ENCODE measurements around the gene ZNF396. TPM values are rescaled to one million over a fixed set of nuclear protein-coding genes. Genes with fewer than 3 reads are reported as not detected.
A peak's percentile ranks its signal among the peaks of the same experiment; 100 is the strongest.

ZNF396 gene
- total and polyA plus RNA-seq, 9 of the 15 experiments (the other 6 are each of a cell fraction or from before 2014, with no cell fraction given): 0.73 to 2.3 (median 1.9) TPM

GRCh38 chr18:35343936-35344735 lies 33.0 kb downstream of the ZNF396 start, which contains the start of gene ZNF24 (continued):
- TF ChIP-seq ZBTB11 (CRISPR knock-in tag; IDR thresholded peaks at IDR 0.05): peak in 1 of 3 experiments; percentile 79; a peak in 2 of 6 replicates
- TF ChIP-seq SMAD2 (IDR thresholded peaks at IDR 0.05; ENCODE audit: low read depth, low read length): no peak
- peak; percentile 84 for TF ChIP-seq RBM22 (IDR thresholded peaks at IDR 0.05; ENCODE audit: low read depth, low read length, poor library complexity, severe bottlenecking)
- peak; percentile 7 for TF ChIP-seq ASH1L (IDR thresholded peaks at IDR 0.05; ENCODE audit: borderline replicate concordance, low read depth, partially characterized antibody)
- no peak for TF ChIP-seq NFE2L1 (tag; IDR thresholded peaks at IDR 0.05; ENCODE audit: borderline replicate concordance, low read depth)
- no peak for TF ChIP-seq ZFP36 (IDR thresholded peaks at IDR 0.05; ENCODE audit: low read depth, low read length, partially characterized antibody)
- TF ChIP-seq HNRNPUL1 (IDR thresholded peaks at IDR 0.05; ENCODE audit: low read length): no peak
- TF ChIP-seq ZFP30 (CRISPR knock-in tag; IDR thresholded peaks at IDR 0.05; ENCODE audit: borderline replicate concordance): no peak
- TF ChIP-seq FOXJ2 (tag; IDR thresholded peaks at IDR 0.05): peak; percentile 84
- TF ChIP-seq HDAC6 (IDR thresholded peaks at IDR 0.05; ENCODE audit: low read depth, low read length): no peak
- peak; percentile 84 for TF ChIP-seq ZNF76 (CRISPR knock-in tag; IDR thresholded peaks at IDR 0.05; ENCODE audit: borderline replicate concordance)
- TF ChIP-seq HMBOX1 (IDR thresholded peaks at IDR 0.05): no peak
- TF ChIP-seq FOXP1 (CRISPR knock-in tag; IDR thresholded peaks at IDR 0.05): 0 out of 2 replicates have a peak, but pooled peaks have one; percentile 2
- 0 out of 2 replicates have a peak, but pooled peaks have one; percentile 28 for TF ChIP-seq MAX (CRISPR knock-in tag; IDR thresholded peaks at IDR 0.05)
- no peak for TF ChIP-seq NR2F6 (CRISPR knock-in tag; IDR thresholded peaks at IDR 0.05)
- TF ChIP-seq TFE3 (CRISPR knock-in tag; IDR thresholded peaks at IDR 0.05): no peak
- TF ChIP-seq KLF1 (tag; IDR thresholded peaks at IDR 0.05): no peak
- no peak; the same call in 1 of the 2 replicates for TF ChIP-seq ZBTB7A (IDR thresholded peaks at IDR 0.05; ENCODE audit: borderline replicate concordance, control insufficient read depth, low read depth, low read length)
- TF ChIP-seq USF1 (CRISPR knock-in tag; IDR thresholded peaks at IDR 0.05): no peak

All from K562 (cell line).